HepG2 (cell line): ENCODE data around the gene DNLZ. TPM values are rescaled to one million over a fixed set of nuclear protein-coding genes. Genes with fewer than 3 reads are reported as not detected.
A peak's percentile ranks its signal among the peaks of the same experiment; 100 is the strongest.

ENCODE experiments used
- FOXO1 ChIP-seq: sonication (generic); formaldehyde crosslinking; IDR thresholded peaks from 2 replicates; pipeline ENCODE4 v1.4.0; 2020; ENCODE audit warnings: missing genetic modification reagents
- HNF1B ChIP-seq: sonication (generic); formaldehyde crosslinking; IDR thresholded peaks from 2 replicates; pipeline ENCODE4 v1.5.1; 2020; ENCODE audit warnings: mild to moderate bottlenecking, moderate library complexity, missing genetic modification reagents
- LCORL ChIP-seq, 2 experiments: fragments of 450-650 bp in 1 of 2; sonication (generic) in 1 of 2; formaldehyde crosslinking in 1 of 2; IDR thresholded peaks; 2 replicates each; pipeline versions ENCODE4 v1.5.0 to v1.6.1; 2017 to 2020; ENCODE audit warnings: antibody characterized with exemption in 1 of 2, missing genetic modification reagents in 1 of 2
- MXI1 ChIP-seq: IDR thresholded peaks from 3 replicates; pipeline ENCODE4 v1.6.1; 2012; ENCODE audit warnings: low read depth, low read length, inconsistent platforms, borderline replicate concordance
- SNAI1 ChIP-seq: sonication (generic); formaldehyde crosslinking; IDR thresholded peaks from 2 replicates; pipeline ENCODE4 v1.5.0; 2020; ENCODE audit warnings: mild to moderate bottlenecking, missing genetic modification reagents, borderline replicate concordance
- TRAFD1 ChIP-seq: sonication (generic); formaldehyde crosslinking; IDR thresholded peaks from 2 replicates; pipeline ENCODE4 v1.5.1; 2020; ENCODE audit warnings: missing genetic modification reagents, mild to moderate bottlenecking, borderline replicate concordance
- U2AF2 ChIP-seq: fragments of 200-400 bp; formaldehyde crosslinking; IDR thresholded peaks from 2 replicates; pipeline ENCODE4 v1.6.1; 2017; ENCODE audit warnings: low read depth, mild to moderate bottlenecking, low read length
- ZNF234 ChIP-seq: sonication (generic); formaldehyde crosslinking; conservative IDR thresholded peaks from 2 replicates; pipeline ENCODE4 v1.5.1; 2020; ENCODE audit warnings: mild to moderate bottlenecking, missing genetic modification reagents
- ZNF263 ChIP-seq: sonication (generic); formaldehyde crosslinking; IDR thresholded peaks from 2 replicates; pipeline ENCODE4 v1.4.0; 2020; ENCODE audit warnings: missing genetic modification reagents
- ZNF747 ChIP-seq: sonication (generic); formaldehyde crosslinking; IDR thresholded peaks from 2 replicates; pipeline ENCODE4 v1.8.1; 2023; ENCODE audit warnings: missing genetic modification reagents, mild to moderate bottlenecking, borderline replicate concordance
- polyA plus RNA-seq, 8 experiments: library from polyadenylated mRNA; depleted of rRNA in 3 of 8; stranded (reverse) in 7 of 8; unstranded in 1 of 8; fragments of >200 nt; fragmentation: Illumina TruSeq in 4 of 8; extraction: Trizol in 4 of 8; gene quantifications; 2 replicates each; pipeline versions ENCODE4 v1.2.1 to v1.2.3, GENCODE V29; 2011 to 2016; ENCODE audit warnings: low read depth in 4 of 8, missing spikeins in 1 of 8, mixed read lengths in 1 of 8; ENCODE audit not compliant: insufficient read depth in 1 of 8
- total RNA-seq, 5 experiments: library from RNA; depleted of rRNA; stranded (reverse); fragments of >200 nt; fragmentation: Illumina TruSeq; extraction: Trizol; gene quantifications; 2 replicates each; pipeline ENCODE4 v1.2.3, GENCODE V29; 2016; ENCODE audit warnings: low read depth in 1 of 5
- TF ChIP-seq, protein P1 (sequence below): fragments of 450-650 bp; IDR thresholded peaks from 2 replicates; pipeline ENCODE4 v1.6.1; 2016
- TF ChIP-seq, protein P2 (sequence below): sonication (generic); formaldehyde crosslinking; IDR thresholded peaks from 2 replicates; pipeline ENCODE4 v1.4.0; 2020; ENCODE audit warnings: mild to moderate bottlenecking, missing genetic modification reagents

DNLZ gene
- total and polyA plus RNA-seq, 2 of the 13 experiments (the other 11 are each of a cell fraction or from before 2014, with no cell fraction given) = 3.4 to 8.0 TPM

GRCh38 chr9:136331556-136332481, 31.7 kb downstream of the DNLZ start (continued):
- TF ChIP-seq ZNF263 (CRISPR knock-in tag) (peak; percentile 99), SNAI1 (no peak), TRAFD1 (CRISPR knock-in tag) (no peak), LCORL (IDR thresholded peaks at IDR 0.05) (no peak), LCORL (CRISPR knock-in tag; IDR thresholded peaks at IDR 0.05) (peak; percentile 70; the same call in 1 of the 2 replicates), MXI1 (no peak), ZNF234 (CRISPR knock-in tag) (no peak), FOXO1 (CRISPR knock-in tag) (no peak), ZNF747 (CRISPR knock-in tag) (no peak), HNF1B (CRISPR knock-in tag) (no peak), U2AF2 (no peak)
- TF ChIP-seq, protein P1, sequence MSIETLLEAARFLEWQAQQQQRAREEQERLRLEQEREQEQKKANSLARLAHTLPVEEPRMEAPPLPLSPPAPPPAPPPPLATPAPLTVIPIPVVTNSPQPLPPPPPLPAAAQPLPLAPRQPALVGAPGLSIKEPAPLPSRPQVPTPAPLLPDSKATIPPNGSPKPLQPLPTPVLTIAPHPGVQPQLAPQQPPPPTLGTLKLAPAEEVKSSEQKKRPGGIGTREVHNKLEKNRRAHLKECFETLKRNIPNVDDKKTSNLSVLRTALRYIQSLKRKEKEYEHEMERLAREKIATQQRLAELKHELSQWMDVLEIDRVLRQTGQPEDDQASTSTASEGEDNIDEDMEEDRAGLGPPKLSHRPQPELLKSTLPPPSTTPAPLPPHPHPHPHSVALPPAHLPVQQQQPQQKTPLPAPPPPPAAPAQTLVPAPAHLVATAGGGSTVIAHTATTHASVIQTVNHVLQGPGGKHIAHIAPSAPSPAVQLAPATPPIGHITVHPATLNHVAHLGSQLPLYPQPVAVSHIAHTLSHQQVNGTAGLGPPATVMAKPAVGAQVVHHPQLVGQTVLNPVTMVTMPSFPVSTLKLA = no peak
- TF ChIP-seq, protein P2, sequence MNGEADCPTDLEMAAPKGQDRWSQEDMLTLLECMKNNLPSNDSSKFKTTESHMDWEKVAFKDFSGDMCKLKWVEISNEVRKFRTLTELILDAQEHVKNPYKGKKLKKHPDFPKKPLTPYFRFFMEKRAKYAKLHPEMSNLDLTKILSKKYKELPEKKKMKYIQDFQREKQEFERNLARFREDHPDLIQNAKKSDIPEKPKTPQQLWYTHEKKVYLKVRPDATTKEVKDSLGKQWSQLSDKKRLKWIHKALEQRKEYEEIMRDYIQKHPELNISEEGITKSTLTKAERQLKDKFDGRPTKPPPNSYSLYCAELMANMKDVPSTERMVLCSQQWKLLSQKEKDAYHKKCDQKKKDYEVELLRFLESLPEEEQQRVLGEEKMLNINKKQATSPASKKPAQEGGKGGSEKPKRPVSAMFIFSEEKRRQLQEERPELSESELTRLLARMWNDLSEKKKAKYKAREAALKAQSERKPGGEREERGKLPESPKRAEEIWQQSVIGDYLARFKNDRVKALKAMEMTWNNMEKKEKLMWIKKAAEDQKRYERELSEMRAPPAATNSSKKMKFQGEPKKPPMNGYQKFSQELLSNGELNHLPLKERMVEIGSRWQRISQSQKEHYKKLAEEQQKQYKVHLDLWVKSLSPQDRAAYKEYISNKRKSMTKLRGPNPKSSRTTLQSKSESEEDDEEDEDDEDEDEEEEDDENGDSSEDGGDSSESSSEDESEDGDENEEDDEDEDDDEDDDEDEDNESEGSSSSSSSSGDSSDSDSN (CRISPR knock-in tag) = peak; percentile 43; the same call in 1 of the 2 replicates
